HG02840 (cell line): ENCODE measurements around the gene NPHP4.

Experiments used
- ATAC-seq: cut with Tn5 transposase; IDR thresholded peaks from one replicate; pipeline ENCODE4 v1.9.1; 2021; ENCODE audit warnings: mild to moderate bottlenecking, moderate library complexity, moderate number of reproducible peaks; ENCODE audit not compliant: unreplicated experiment, low FRiP score

Gene NPHP4

DNA sequence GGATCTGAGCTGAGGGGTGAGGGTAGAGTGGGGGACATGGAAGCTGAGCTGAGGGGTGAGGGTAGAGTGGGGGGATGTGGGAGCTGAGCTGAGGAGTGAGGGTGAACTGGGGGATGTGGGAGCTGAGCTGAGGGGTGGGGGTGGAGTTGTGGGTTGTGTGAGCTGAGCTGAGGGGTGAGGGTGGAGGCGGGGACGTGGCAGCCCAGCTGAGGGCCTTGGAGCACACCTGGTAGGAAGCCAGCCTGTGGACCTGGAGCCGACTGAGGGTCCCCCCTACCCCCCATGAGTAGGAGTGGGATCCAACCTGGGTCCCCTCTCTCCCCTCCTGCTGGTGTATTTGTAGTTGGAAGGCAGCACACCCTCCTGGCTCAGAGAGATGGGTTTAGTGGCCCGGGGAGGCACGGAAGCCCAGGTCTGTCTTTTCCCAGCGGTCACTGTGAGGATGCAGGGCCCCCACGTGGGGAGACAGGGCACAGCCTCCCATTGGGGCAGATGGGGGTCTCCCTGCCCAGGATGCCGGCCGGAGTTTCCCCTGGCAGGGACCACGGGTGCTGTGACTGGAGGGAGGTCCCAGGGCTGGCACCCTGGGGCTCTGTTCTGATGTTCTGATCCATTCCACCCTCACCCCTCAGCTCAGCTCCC is 13.2 kb upstream of the NPHP4 start:
- ATAC-seq = no peak

DNA sequence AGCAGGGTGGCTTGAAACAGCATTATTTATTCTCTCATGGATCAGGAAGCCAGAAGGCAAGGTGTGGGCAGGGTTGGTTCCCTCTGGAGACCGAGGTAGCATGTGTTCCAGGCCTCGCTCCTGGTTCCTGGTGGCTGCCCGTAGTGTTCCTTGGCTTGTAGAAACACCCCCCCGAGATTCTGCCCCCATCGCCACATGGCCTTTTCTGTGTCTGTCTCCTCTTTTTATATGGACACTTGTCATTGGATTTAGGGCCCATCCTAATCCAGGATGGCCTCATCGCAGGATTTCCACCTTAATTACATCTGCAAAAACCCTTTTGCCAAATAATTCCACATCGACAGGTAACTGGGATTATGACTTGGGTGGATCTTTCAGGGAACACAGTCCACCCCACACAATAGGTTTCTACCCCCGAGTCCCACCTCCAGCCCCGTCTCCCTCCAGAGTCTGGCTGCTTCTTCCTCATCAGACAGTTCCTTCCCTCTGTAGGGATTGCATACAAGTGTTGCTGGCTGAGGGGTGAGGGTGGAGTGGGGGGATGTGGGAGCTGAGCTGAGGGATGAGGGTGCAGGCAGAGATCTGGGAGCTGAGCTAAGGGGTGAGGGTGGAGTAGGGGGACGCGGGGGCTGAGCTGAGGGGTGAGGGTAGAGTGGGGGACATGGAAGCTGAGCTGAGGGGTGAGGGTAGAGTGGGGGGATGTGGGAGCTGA is 12.3 kb upstream of the NPHP4 start:
- no peak for ATAC-seq

DNA sequence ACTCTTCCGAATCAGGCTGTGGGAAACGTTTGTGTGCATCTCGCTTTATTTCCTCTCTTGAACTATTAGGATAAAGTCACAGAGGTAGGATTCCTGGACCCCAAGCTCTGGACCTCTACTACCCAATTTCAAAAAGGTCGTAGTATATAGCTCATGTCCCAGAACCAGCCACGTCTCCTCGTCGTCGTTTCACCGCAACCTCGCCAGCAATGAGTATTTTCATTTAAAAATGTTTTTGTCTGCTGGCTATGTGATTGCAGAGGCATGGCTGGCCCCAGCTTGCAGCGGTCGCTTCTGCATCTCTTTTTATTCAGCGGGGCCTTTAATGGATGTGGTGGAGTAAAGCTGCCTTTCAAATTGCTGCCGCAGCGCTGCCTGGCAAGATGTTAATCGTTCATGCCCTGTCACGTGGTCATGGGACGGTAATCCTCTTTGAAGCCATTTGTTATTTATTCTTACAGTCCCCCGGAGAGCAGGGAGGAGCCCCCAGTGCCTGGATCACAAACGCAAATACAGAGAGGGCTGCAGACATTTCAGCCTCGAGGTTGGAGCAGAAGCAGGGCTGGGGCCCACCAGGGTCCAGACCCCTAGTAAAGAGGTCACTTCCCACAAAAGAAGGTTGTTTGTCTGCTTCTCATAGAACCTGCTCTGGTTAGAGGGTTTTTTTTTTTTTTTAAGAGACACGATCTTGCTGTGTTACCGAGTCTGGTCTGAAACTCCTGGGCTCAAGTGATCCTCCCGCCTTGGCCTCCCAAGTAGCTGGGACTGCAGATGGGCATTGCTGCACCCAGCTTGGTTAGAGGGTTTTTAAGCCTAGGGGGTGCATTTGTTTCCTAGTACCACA is 11.6 kb upstream of the NPHP4 start:
- no peak for ATAC-seq

DNA sequence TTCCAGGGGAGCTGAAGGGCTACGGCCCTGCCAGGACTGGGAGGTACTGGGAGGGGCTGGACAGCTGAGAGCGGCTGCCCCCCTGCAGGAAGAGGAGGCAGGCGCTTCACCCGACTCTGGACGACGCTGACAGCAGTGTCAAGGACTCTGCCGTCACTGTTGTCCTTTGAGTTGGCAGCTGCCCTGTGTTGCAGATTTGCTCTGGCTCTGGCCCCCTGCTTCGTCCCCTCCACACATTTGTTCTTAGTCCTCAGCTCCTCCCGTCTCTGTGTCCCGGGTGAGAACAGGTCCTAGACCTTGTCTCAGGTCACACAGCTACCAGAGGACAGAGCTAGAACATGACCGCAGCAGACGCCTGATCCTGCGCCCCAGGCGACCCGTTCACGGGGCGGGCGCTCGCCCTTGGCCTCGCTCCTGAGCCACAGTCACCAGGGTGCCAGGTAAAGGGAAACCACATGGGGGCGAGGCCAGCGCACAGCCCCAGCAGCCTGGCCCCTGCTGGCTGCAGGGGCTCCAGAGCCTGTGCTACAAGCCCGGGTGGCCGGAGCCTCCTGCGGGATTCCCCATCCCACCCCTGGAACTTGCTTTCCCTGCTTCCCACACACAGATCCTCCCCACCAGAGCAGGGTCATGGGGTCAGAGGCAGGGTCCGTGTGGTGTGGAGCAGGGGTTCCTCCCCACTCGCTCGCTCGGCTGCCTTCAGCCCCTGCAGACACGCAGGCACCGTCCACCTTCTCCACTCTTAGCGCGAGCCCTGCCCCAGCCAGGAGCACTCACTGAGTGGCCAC is 10.7 kb upstream of the NPHP4 start:
- no peak for ATAC-seq

DNA sequence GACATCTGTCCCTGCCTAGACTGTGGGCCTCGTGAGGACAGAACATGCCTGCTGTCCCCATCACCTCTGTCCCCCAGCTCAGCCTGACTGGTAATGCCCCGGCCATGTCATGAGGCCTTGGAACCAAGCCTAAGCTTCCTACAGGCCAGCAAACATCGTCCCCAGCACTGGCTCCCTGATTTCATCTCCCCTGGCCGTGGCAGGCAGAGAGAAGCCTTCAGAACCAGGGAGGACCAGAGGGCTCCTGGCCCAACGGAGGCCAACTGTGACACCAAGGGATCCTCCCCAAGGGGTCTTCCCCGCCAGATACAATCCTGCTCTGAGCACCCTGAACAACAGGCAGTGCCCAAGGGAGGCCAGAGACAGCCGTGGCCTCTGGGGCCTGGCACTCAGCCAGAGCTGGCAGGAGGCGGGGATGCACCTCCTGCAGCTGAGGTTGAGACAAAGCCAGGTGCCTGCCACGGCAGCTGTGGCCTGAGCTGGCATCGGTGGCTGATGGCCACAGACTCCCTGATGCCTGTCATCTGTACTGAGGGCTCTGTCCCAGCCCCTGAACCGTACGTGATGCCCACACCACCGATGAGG is 9.9 kb upstream of the NPHP4 start:
- no peak for ATAC-seq

DNA sequence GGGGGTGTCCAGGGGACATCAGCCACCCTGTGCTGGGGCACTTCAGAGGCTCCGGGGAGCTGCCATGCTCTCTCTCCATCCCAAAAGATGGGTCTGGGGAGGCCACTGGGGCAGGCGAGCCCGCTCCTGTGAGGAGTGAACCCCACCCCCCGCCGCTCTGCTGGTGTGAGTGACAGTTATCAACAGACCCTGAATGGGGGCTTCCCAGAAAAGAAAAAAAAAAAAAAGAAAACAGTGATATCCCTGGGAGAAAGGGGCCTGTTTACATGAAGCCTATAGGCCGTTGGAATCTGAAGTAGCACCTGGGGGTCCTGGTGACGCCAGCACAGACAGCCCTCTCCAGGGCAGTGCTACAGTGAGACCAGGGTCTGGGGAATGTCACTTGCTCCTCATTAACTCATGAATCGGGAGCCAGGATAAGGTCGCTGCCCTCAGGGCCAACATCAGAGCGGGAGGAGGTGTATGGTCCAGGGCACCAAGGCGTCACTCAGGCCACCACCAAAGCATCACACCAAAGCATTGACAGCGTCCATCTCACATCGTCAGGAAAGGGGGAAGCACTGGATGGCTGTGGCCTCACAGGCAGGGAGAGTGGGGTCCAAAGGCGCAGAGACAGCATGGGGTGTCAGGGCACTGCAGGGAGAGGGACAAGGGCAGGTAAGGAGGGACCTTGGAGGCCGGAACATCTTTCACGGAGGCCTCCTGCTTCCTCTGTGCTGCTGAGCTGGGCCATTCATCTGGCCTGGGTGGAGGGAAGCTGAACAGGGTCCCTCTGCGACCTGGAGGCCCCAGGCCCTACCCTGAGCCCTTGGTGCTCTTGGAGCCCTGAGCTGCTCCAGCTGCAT is 8.4 kb upstream of the NPHP4 start:
- ATAC-seq = no peak

DNA sequence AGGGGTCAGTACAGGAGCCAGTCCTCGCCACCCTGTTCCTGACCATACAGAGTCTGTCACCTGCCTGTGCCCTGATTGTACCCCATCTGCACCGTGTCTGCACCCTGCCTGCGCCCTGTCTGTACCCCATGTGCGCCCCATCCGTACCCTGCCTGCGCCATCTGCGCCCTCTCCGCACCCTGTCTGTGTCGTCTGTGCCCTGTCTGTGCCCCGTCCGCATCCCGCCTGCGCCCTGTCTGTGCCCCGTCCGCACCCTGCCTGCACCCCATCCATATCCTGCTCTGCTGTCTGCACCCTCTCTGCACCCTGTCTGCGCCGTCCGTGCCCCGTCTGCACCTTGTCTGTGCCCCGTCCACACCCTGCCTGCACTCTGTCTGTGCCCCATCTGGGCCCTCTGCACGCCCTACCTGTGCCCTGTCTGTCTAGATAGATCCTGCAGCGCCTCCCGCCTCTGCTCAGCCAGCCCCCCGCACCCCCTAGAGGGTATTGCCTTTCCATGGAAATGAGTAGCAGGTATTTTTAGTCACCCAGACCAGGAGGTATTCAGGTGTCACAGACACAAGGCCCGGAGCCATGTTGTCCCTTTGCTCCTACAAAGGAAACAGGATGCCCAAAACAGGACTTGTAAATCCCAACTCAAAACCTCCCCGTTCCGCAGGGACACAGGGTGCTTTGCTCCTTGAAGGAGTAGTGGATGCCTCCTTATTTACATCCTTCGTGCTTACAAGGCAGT is 7.7 kb upstream of the NPHP4 start:
- no peak for ATAC-seq

DNA sequence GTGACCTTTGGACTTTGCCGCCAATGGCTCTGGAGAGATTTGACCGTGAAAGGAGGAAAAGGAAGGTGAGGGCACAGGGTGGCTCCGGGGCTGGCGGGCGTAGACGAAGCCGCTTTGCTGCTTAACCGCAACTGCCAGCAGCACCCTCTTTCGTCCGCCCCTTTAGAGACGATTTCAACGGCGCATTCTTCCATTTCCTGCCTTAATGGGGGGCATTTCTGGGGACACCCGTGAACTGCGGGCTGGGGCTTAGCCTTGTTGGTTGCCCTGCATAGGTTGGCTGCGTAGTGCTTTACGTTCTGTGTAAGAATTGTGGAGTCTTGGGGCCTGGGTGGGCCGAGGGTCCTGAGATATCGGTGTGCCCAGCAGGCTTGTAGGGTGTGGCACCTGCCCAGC is 6.7 kb upstream of the NPHP4 start:
- no peak for ATAC-seq

DNA sequence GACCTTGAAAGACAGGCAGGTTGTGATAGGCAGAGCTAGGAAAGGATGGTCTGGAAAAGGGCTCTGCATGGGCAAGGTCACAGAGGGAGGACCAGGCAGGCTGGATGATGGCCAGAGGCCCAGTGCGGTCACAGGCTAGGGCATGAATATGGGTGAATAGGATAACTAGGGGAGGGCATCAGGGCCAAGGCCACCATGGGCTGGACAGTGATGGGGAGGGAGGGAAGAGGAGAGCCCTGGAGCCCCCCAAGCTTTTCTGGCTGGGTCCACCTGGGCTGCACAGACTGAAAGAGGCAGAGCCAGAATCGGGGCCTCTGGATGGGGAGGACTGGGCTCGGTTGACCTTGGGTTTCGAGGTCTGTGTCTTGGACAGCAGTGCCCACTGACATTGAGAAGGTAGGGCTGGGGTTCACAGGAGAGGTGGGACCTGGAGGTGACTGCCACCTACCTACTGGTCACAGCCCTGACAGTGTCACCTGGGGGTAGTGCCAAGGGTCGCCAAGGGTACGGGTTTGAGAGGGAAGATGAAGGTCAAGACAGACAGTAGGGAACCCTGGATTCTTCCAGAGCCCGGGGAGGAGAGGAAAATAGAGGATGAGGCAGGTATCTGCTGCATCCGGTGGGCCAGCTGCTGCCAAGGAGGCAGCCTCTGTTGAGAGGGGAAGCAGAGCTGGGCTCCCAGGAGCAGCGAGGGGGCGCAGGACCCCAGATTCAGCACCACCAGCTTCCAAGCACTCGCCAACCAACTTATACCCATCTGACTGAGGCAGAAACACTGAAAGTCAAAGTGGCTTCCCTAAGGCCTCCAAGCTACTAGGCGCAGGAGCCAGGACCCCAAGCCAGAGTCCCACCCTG is 6.1 kb upstream of the NPHP4 start:
- ATAC-seq = no peak

DNA sequence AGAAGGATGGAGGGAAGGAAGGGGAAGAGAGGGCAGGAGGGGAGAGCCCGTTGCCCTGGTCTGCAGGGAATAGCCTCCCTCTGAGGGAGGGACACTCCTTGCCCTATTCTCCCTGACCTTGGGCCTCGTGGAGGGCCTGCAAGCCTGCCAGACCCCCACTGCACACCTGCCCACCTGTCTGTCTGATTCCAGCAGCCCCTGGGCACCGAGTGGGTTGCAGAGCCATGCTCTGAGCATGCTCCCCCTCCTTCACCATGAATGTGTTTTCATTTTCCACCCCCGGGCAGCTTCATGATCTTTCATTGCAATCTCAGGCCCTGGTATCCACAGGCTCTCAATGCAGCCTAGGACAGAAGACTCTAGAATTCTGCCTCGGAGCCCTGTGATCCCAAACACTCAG is 5.1 kb upstream of the NPHP4 start:
- ATAC-seq = no peak

DNA sequence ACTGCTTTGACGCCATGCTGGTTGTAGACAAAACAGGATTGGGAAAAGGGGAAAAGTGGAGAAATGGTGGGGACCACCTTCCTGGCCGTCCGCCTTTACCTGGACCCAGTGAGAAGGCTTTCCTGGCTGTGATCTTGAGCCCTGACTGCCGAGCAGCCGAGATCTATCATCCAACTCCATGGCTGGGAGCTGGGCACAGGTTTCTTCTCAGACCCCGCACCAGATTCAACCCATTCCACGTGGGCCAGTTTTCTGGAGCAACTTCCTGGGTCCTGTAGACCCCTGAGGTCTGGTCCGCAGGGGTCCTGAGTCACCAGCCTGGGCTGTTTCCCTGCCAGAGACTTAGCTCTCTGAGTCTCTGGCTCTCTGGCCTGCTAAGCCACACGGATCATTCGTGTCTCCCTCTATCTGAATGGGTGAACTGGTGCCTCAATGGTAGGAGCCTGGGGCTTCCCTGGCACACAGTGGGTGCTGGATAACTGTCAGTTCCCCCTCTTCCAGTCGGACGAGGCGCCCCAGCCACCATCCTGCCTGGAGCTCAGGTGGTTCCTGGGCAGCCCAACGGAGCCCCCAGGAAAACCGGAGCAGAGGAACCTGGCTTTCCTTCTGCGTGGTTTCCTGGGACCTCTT is 4.5 kb upstream of the NPHP4 start:
- ATAC-seq = no peak

DNA sequence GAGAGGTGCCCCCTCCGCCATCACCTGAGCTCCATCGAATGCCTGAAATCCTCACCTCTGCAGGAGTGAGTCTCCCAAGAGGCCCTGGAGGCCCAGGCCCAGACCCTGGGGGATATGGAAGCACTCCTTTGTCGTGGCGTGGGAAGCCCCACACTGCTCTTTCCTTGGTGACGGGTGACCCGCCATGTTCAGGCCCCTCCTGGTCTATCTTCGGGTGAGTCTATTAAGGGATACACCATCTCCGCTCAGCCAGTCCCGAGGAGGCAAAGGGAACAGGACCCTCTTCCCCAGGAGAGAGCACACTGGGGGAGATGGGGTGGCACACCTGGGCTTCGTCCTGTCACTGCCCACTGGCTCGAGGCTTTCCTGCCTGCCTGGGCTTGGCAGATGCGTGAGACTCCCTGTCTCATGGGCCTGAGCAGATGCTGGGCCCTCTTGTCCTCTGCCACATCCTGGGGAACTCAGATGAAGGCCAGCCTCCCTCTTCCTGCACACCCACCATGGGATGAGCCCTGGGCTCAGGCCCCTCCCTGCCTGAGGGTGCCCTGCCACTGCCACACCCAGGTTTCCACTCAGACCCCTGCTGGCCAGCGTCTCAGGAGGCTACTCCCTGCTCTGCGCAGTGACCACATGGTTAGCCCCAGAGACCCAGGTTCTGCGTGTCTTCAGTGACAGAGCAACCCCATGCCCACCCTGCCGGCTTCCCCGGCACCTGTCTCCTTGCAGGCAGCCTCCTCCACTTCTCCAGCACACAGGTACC is 3.8 kb upstream of the NPHP4 start:
- ATAC-seq = no peak

DNA sequence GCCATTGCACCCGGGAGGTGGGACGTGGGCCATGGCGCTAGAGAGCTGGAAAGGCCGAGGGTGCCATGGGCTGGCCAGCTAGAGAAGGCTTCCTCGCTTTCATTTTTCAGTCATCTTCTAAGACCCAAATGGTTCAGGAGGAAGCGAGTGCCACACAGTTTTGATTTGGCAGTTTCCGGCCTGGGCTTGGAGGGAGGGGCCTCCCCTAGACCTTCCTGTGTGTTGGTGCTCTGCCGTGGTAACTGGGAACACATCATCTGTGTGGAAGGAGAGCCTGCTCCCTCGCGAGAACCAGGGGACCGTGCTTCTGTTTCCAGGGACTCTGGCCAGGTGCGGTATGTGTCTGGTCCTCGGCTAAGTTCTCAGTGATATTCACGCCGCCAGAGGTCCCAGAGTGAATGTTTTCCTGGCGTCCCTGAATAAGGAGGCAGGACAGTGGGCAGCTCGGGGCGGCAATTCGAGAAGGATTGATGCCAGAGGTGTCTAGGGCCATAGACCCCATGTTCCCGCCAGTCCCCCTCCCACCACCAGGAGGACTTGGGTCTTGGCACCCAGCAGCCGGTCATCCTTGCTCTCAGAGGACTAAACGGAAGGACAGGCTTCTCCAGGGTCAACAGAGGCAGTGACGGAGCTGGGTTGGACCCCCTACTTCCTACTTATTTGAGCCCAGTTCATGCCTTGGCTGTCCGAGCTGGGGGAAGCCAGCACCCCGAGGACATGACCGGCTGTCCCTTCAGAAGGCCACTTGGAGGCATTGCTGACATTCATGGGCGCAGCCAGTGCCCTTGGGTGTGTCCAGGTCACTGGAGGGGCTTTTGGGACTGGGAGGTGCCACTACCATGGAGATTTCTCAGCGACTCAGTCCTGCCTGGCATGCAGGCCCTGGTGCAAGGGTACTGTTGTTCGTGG is 2.7 kb upstream of the NPHP4 start:
- ATAC-seq = no peak

DNA sequence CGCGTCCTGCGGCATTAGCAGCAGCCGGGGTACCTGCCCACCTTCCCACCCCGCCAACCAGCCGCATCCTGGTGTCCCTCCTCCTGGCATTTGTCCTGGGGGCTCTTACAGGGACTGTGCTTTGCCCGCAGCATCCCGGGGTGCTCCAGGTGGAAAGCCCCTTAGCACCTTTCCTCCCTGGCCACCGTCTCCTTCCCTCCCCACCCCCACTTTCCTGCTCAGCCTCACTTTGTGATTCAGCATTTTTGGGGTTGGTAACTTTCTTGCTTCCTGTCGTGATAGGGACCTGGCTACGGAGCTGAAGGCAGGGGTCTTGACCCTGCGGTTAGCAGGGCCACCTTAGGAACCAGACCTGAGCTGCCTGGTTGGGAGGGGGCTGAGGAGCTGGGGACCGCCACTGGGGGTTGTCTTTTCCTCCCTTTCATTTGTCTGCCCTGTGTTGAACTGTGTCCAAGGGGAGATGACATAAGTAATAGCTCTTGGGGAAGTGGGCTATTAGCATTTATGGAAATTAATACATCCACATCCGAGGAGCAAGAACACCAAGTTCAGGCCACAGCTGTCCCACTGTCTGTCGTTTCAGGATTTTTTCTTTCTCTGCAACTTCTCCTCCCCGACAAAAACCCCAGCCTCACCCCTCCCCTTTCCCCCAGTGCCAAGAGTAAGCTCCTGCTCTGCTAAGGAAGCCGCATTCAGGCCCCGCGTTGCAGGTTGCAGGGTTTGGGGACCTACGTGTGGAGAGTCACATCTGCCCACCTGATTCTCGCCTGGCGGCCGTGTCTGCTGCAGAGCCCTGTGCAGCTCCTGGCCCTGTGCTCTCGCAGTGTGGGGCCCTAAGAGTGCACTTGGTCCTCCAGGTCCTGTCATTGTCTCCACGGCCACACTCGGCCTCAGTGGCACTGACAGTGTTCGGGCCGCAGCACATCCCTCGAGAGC is 1.6 kb upstream of the NPHP4 start:
- no peak for ATAC-seq
